Stimulated activated CD8-positive, alpha-beta memory T cell treated with anti-CD3 and anti-CD28 coated beads, Interleukin-7, amount 100 ng/mL, for 48 hours (primary cell): ENCODE results near the gene TEX12.
"Not testable (repeated sequence)": the region's sequence is repeated elsewhere in the genome, so short reads cannot be mapped to it uniquely, and the experiment has no call there.

ENCODE experiments used
- DNase-seq, 2 donors: peaks; one replicate each; pipeline ENCODE4 v3.0.0-alpha.2; 2020; ENCODE audit warnings: low read depth in 1 of 2; ENCODE audit errors: extremely low read depth in 1 of 2

The TEX12 gene

GRCh38 chr11:112163875-112164685 lies 3.1 kb upstream of the TEX12 start, which contains the start of gene IL18:
TSS of gene IL18 (minus strand) at chr11:112164094. CDS start at chr11:112155053, 9,041 bp downstream.
- no peak for DNase-seq

DNA sequence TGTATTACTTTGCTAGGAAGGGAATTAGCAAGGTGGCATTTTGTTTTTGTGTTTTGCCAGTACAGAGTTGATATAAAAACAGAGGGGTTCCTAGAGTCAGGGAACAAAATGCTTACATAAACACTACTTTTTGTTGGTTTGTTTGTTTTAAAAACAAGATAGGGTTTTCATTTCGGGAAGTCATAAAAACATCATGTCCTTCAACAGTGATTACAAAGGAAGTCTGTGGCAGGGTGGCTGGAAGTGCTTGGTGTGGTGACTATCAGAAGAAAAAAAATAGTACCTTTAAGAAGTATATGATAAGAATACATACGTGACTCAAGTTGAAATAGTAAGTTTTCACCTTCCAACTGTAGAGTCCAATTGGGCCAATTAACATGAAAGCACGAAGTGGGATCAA lies 2.1 kb upstream of the TEX12 start:
- DNase-seq: no peak

DNA sequence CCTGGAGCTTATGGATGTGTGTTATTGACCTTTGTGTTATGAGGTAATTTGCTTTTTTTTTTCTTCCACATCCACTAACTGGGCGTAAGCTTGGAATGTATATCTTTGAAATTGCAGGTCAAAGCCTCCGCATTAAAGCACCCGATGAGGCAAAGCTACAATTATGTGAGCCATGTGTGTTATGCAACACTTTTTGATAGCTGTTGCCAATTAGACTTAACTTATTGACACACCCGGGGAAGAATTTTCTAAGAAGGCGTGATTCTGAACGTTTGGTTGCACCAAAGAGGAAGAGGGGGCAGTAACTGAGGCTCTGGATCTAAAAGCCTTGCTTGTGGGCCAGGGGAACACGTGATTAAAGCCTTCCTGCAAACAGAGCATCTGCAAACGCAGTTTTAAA lies 610 bp upstream of the TEX12 start:
- DNase-seq: no peak

DNA sequence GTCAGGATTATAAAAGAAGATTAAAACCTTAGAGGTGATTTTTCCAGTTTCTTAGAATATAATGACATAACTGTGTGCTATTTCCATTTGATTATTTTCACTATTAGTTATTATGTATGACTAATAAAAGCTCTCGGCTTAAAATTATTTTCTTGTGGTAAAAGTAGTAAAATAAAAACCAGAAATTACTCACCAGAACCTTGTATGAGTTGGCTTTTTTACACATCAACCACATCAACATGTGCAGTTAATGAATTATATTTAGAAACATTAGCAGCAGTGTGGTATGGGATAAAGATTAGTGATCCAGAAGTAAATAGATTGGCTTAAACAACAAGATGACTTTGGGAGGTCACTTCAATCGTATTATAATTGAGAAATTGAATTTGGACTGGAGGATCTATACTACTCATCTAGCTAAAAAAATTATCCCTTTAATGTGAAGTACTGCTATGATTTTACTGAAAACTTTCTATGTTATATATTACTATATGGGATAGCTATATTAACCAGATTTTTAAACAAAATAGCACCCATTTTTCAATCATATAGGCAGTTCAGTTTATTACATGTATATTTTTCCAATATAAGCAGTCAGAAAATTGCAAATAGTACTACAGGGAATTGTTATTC lies 5.3 kb downstream of the TEX12 start:
- no peak for DNase-seq

DNA sequence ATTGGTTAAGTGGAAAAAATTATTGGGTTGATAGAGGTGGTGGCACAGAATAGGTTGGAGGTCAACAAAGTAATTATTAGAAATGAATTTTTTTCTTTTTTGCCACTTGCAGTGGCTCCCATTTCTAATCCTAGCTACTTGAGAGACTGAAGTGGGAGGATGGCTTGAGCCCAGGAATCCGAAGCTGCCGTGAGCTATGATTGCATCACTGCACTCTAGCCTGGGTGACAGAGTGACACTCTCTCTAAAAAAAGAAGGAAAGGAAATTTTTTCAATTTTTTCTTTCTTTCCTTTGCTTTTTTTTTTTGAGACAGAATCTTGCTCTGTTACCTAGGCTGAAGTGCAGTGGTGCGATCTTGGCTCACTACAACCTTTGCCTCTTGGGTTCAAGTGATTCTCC lies 6.0 kb downstream of the TEX12 start:
- DNase-seq: no peak

DNA sequence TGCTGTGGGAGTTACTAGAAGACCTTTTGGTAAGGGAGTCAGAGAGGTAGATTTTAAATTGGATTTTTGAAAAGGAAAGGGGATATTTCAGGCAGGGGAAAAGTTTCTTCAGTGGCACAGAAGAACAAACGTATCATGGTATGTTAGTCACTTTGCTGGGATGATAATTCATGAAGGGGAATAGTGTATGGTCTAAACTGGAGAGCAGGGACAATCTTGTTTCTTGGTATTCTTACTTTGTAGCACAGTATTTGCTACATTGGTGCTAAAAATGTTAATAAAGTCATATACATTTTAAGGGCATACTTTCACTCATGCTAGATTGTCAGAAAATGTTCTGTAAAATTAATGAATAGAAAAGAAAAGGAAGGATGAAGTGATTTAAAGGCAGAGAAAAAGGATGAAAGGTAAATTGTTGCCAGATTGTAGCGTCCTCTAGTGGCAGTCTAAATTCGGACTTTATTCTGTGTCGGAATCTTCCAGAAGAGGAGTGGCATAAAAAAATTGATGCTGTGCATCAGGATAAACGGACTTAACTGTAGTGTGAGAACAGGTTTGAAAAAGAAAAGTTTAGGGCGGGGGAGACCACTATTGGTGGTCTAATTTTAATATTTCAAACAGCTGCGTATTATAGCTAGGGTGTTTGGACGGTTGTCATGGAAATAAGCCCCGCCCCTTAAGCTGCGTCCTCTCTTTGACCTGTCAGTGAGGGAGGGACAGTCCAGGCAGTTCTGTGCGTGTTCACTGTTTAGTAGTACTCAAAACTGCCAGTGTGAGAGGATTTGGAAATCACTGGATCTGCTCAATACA lies 7.8 kb downstream of the TEX12 start, which contains the start of gene BCO2:
Gene BCO2 (plus strand): TSS at position 724 of the 810 bp plus-strand sequence. CDS start 90 bp downstream, outside the sequence.
- DNase-seq: peak in 1 of 2 donors; percentile 21

DNA sequence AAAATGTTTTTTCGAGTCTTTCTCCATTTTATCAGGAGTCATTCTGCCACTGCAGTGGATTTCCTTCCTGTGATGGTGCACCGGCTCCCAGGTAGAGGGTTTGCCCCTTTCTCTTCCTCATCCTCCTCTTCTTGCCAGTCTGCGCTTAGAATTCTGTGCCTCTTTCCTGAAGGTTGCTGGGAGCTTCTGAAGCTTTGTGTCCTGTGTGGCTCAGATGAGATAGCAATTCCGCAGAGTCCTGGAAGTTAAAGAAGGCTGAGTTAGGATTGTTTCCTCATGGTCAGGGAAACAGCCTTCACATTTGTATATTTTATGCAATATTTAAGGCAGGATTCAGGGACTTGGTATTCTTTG lies 8.4 kb downstream of the TEX12 start:
- no peak for DNase-seq

DNA sequence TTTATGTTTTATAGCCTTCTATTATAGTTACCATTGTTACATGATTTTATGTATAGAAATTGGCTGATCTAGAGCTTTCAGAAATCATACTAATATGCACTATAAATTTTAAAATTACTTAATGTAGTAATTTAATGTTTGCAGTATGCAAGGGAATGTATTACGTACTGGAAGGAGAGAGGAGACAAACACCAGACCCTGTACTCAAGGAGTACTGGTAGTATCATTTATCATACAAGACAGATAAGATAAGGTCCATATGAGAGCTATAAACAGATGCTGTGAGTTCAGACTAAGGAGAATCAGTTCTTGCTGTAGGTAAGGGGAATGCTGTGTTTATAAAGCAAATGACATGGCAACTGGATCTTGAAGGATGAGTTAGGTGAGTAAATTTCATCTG lies 8.9 kb downstream of the TEX12 start:
- DNase-seq: no peak

DNA sequence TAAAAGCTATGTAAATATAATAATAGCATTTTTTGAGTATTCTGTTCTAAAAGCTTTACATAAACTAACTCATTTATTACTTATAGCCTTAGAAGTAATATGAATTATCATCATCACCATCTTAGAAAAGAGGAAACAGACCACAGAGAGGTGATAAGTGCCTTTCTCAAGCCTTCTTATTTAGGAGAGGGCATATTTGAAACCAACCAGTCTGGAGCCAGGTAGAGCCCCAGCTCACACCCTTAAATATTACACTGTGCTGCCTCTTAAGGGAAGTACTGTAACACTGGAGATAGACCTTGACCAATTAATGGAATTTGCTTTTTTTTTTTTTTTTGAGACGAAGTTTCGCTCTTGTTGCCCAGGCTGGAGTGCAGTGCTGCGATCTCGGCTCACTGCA lies 10.4 kb downstream of the TEX12 start:
- no peak for DNase-seq

- no peak for DNase-seq
Observed at GRCh38 chr11:112178428-112178827, 11.3 kb downstream of the TEX12 start.

GRCh38 chr11:112178936-112179335 lies 11.8 kb downstream of the TEX12 start:
- DNase-seq: no peak

GRCh38 chr11:112179601-112180000 lies 12.4 kb downstream of the TEX12 start:
- DNase-seq: no peak

- DNase-seq: no peak
Observed at GRCh38 chr11:112182867-112183266, 15.7 kb downstream of the TEX12 start.

- DNase-seq: no peak
Observed at GRCh38 chr11:112185883-112186282, 18.7 kb downstream of the TEX12 start.

DNA sequence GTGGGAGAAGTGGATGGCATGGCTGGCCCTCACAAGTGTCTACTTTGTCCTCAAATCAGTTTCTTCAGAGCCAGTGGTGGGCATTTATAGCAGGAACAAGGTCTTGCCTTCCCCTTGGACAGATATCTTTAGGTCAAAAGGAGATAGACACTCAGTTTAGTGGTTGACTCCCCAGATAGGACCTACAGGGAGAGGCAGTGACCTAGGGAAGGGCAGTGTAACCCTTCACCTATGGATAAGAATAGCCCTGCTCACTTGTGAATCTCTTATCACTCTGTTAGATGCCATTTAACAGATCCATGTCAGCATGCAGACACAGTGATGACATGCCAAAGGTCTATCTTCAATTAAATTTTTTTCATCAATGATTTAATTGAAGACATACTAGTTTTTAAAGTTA lies 19.1 kb downstream of the TEX12 start:
- DNase-seq: no peak

DNA sequence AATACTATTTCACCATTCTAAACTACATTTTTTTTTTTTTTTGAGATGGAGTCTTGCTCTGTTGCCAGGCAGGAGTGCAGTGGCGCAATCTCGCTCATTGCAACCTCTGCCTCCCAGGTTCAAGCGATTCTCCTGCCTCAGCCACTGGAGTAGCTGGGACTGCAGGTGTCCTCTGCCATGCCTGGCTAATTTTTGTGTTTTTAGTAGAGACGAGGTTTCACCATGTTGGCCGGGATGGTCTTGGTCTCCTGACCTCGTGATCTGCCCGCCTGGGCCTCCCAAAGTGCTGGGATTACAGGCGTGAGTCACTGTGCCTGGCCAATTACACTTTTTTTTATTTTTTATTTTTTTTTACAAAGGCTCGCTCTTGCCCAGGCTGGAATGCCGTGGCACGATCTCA lies 27.9 kb downstream of the TEX12 start:
- DNase-seq: not testable (repeated sequence)

GRCh38 chr11:112195951-112196351 lies 28.8 kb downstream of the TEX12 start:
- DNase-seq: no peak

DNA sequence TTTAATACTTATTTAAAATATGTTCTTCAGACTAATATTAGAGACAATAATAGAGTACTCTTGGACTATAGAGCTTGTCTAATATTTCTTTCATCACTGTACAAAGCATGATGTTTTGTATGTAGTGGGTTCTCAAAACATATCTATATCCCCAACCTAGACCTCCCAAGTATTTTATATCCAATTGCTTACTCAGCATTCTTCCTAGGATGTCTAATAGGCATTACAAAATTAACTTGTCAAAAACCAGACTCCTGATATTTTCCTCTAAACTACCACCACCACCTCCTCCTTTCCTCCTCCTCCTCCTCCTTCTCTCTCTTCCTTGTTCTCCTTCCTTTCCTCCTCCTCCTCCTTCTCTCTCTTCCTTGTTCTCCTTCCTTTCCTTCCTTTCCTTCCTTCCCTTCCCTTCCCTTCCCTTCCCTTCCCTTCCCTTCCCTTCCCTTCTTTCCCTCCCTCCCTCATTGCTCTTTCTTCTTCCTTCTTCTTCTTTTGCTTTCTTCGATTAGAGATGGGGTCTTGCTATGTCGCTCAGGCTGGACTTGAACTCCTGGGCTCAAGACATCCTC lies 29.4 kb downstream of the TEX12 start:
- DNase-seq: no peak

DNA sequence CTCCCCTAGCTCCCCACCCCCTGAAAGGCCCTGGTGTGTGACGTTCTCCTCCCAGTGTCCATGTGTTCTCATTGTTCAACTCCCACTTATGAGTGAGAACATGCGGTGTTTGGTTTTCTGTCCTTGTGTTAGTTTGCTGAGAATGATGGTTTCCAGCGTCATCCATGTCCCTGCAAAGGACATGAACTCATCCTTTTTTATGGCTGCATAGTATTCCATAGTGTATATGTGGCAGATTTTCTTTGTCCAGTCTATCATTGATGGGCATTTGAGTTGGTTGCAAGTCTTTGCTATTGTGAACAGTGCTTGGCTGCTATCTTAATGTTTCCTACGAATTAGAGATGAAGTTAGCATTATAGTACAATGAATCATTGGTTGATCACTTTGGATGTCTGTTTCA lies 31.9 kb downstream of the TEX12 start:
- DNase-seq: not testable (repeated sequence)

- DNase-seq: no peak
Observed at GRCh38 chr11:112200252-112200651, 33.1 kb downstream of the TEX12 start.

DNA sequence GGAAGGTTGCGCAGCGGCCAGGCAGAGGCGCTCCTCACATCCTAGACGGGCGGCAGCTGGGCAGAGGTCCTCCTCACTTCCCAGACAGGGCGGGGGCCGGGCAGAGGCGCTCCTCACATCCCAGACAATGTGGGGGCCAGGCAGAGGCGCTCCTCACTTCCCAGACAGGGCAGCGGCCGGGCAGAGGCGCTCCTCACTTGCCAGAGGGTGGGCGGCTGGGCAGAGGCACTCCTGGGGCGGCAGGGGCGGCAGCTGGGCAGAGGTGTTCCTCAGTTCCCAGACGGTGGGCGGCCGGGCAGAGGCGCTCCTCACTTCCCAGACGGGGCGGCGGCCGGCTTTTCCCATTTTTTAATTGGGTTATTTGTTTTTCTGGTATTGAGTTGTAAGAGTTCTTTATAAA lies 38.9 kb downstream of the TEX12 start:
- no peak for DNase-seq
